Activated T-cell treated with anti-CD3 and anti-CD28 coated beads for 1 hour (primary cell): ENCODE measurements around the gene MYADM.

Experiments
- DNase-seq: peaks from one replicate; pipeline ENCODE4 v3.0.0-alpha.2; 2020; ENCODE audit warnings: low read depth

MYADM gene

GRCh38 chr19:53915000-53915399, 47.3 kb downstream of the MYADM start:
- DNase-seq = no peak

DNA sequence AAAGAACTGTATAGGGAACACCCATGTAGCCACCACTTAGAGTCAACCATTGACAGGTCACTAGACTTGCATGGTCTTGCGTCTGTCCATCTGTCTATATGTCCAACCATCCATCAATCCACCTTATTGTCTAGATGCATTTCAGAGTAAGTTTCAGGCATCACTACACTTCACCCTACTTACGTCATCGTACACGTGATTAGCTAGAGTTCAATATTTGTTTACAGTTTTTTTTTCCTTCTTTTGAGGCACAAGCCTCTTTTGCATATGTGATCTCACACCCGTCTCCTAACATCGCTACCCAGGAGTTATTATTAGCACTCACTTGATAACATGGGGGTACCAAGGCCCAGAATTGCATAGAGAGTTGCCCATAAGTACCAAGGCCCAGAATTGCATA, 48.3 kb downstream of the MYADM start:
- no peak for DNase-seq

- no peak for DNase-seq
Measured at GRCh38 chr19:53917356-53917755, 49.7 kb downstream of the MYADM start.
